Measurements from ENCODE around the gene OR7C2.

Gene OR7C2

DNA sequence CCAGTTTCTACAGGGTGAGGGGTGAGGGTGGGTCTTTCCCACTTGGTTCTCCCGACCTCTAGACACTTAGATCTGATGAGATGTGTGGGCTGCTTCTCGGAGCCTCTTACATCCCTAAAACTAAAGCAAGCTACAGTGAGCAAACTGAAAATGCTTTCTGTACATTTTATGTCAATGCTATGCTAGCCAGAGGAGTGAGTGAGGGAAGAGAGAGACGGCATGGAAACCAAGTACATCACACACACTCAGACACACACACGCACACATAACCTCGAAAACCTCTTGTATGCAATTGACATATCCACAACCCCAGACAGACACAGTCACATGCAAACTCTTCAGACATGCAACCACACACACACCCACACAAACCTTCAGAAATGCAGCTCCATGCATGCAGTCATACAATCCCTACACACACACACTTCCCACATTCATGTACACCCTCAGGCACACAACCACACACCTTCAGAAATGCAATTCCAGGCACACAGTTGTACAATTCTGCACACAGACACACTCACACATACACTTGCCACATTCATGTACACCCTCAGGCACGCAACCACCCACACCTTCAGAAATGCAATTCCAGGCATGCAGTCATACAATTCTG, 37.0 kb downstream of the OR7C2 start:
- H3K4me3 ChIP-seq (ENCODE audit: low read length): no peak overlapping the region
- TF ChIP-seq, protein P1, sequence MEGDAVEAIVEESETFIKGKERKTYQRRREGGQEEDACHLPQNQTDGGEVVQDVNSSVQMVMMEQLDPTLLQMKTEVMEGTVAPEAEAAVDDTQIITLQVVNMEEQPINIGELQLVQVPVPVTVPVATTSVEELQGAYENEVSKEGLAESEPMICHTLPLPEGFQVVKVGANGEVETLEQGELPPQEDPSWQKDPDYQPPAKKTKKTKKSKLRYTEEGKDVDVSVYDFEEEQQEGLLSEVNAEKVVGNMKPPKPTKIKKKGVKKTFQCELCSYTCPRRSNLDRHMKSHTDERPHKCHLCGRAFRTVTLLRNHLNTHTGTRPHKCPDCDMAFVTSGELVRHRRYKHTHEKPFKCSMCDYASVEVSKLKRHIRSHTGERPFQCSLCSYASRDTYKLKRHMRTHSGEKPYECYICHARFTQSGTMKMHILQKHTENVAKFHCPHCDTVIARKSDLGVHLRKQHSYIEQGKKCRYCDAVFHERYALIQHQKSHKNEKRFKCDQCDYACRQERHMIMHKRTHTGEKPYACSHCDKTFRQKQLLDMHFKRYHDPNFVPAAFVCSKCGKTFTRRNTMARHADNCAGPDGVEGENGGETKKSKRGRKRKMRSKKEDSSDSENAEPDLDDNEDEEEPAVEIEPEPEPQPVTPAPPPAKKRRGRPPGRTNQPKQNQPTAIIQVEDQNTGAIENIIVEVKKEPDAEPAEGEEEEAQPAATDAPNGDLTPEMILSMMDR (conservative IDR thresholded peaks at IDR 0.05; ENCODE audit: low read length): no peak
- DNase-seq (ENCODE audit: low read depth): no peak

- no peak for DNase-seq (ENCODE audit: low read depth)
- TF ChIP-seq, protein P1 (conservative IDR thresholded peaks at IDR 0.05; ENCODE audit: low read length): no peak
- no peak within 1 kb of the TSS for H3K4me3 ChIP-seq (ENCODE audit: low read length)
Observed at GRCh38 chr19:14979476-14980255, 38.4 kb downstream of the OR7C2 start, which contains the start of gene SLC1A6. Gene SLC1A6, minus strand, starts transcription at chr19:14979864. Its CDS starts 6,954 bp downstream, at chr19:14972910.

DNA sequence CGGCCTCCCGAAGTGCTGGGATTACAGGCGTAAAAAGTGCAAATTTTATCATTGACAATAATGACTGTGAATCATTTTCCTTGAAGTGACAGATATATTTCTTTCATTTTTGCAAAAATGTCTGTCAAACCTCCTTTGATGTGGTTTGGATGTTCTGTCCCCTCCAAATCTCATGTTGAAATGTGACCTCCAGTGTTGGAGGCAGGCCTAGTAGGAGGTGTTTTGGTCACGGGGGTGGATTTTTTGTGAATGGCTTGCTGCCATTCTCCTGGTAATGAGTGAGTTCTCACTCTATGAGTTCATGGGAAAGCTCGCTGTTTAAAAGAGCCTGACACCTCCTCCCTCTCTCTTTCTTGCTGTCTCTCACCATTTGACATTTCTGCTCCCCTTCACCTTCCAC, 43.8 kb downstream of the OR7C2 start:
- TF ChIP-seq, protein P1 (conservative IDR thresholded peaks at IDR 0.05; ENCODE audit: low read length): no peak

More for the DNA sequence above, 43.8 kb downstream of the OR7C2 start:
- no peak for DNase-seq (ENCODE audit: low read depth)
- H3K4me3 ChIP-seq (ENCODE audit: low read length): no peak overlapping the region

Measured in AG10803 (cell line).